Psoas muscle (tissue), 8 donors: ENCODE results near the gene TMEM9. TPM values are rescaled to one million over a fixed set of nuclear protein-coding genes. Genes with fewer than 3 reads are reported as not detected.
A peak's percentile ranks its signal among the peaks of the same experiment; 100 is the strongest.

ENCODE experiments used
- ATAC-seq, 4 donors: fragments of 200-7000 bp; cut with Tn5 transposase; one replicate each; pipeline ENCODE4 v1.9.1; 2020; ENCODE audit warnings: moderate library complexity in 3 of 4, mild to moderate bottlenecking in 2 of 4
- DNase-seq, 2 donors: peaks; one replicate each; pipeline ENCODE4 v3.0.0-alpha.2; 2020
- H3K27ac ChIP-seq: fragments of 200-600 bp; one replicate; pipeline ENCODE4 v1.8.0; 2022
- H3K27me3 ChIP-seq, 3 donors: fragments of 200-600 bp in 1 of 3; one replicate each; pipeline versions ENCODE4 v1.6.1 to v1.8.0; 2013 to 2022; ENCODE audit warnings: low read length in 2 of 3, mild to moderate bottlenecking in 2 of 3, moderate library complexity in 1 of 3; ENCODE audit not compliant: insufficient read depth in 3 of 3
- H3K36me3 ChIP-seq, 2 donors: fragments of 200-600 bp in 1 of 2; one replicate each; pipeline versions ENCODE4 v1.6.1 to v1.8.0; 2013 to 2022; ENCODE audit warnings: low read depth in 1 of 2, mild to moderate bottlenecking in 1 of 2, moderate library complexity in 1 of 2; ENCODE audit not compliant: insufficient read depth in 1 of 2
- H3K4me1 ChIP-seq: fragments of 200-600 bp; one replicate; pipeline ENCODE4 v1.8.0; 2022
- H3K4me3 ChIP-seq: fragments of 200-600 bp; one replicate; pipeline ENCODE4 v1.8.0; 2022; ENCODE audit warnings: mild to moderate bottlenecking
- H3K9me3 ChIP-seq: fragments of 200-600 bp; one replicate; pipeline ENCODE4 v1.8.0; 2022
- WGBS, 3 donors: extraction: QIAGEN DNeasy Blood & Tissue Kit; methylation state at CpG; one replicate each; pipeline versions ENCODE4 v1.1.6 to v1.1.7; 2013; 5-methylcytosine and 5-hydroxymethylcytosine counted together
- intact Hi-C, 2 donors: fragments of 100-400 bp; cut with DNase I; formaldehyde crosslinking; loops; one replicate each; pipeline versions ENCODE4 v1.11.0 to v1.14.2; 2022
- polyA plus RNA-seq, 3 donors: library from polyadenylated mRNA; stranded (reverse); fragments of 200-250 nt; gene quantifications; one replicate each; pipeline ENCODE4 v1.2.3, GENCODE V29; 2013
- total RNA-seq, 4 donors: library from RNA; stranded (reverse); fragmentation: NEBNext Ultra II Directional in 2 of 4; extraction: Animal tissue kit (Norgen Biotek cat#: 25700) in 2 of 4; gene quantifications; one replicate each; pipeline versions ENCODE4 v1.2.1 to v1.2.4, GENCODE V29; 2021 to 2023
- TF ChIP-seq, protein P1 (sequence below): fragments of 200-600 bp; IDR thresholded peaks from one replicate; pipeline ENCODE4 v1.8.0; 2022; ENCODE audit warnings: antibody characterized with exemption
- donor health status: healthy with polysubstance abuse.
- donor health status: DM: no; HTN: no; CAD: no; lungs with moderate emphysema.
- donor health status: Bipolar disorder and iron deficiency.
- donor health status: healthy.
- donor health status: DM: yes; HTN: yes; CAD: no.
- donor health status: DM: no; HTN: no; CAD: no.
- donor health status: DM: no; HTN: no; CAD: no.
- donor health status: DM: yes; HTN: yes; CAD: no.

The TMEM9 gene
- total and polyA plus RNA-seq, 7 donors, result 7.2 to 46.3 (median 23.4) TPM

DNA sequence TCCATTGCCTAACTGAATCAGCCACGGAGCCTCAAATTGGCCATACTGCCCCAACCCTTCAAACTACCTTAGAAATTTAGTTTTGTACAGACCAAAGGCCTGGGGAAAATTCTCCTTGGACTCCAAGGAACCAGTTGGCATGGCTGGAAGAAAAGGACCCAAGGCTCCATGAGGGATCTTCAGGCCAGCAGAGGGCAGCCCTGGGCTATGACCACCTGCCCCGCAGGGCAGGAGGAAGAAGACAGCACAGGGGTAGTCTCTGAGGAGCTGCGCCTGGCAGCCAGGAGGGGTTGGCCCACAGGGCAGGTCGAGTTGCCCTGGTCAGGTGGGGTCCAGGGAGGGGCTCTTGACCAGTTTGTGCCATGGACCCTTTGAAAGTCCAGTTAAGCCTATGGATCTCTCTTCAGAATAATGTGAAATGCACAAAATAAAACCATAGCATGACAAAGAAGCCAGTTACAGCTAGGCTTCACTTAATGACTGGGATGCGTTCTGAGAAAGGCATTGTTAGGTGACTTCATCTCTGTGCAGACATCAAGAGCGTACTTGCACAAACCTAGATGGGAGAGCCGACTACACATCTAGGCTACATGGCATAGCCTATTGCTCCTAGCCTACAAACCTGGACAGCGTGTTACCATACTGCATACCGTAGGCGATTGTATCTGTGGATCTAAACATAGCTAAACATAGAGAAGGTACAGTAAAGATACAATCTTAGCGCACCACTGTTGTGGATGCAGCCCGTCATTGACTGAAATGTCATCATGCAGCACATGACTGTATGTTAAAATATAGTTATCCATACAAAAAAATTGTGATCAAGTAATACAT, 68.2 kb downstream of the TMEM9 start:
- WGBS, 3 donors, result 54 to 73% (median 62%) methylated on average over 12 of the region's 12 CpGs
- peaks cover 0 to 86% of the 10 kb centered on the region in 2 donors for H3K36me3 ChIP-seq
- no peaks in the 10 kb centered on the region for H3K27me3 ChIP-seq
- H3K9me3 ChIP-seq, result no peaks in the 10 kb centered on the region
- intact Hi-C loops, result loop anchor here (1.0 to 2.0 kb wide), 2 partner anchors 27 to 28 kb away; partner anchors contain the start of gene CACNA1S (in 1 of the 2)
- TF ChIP-seq, protein P1, sequence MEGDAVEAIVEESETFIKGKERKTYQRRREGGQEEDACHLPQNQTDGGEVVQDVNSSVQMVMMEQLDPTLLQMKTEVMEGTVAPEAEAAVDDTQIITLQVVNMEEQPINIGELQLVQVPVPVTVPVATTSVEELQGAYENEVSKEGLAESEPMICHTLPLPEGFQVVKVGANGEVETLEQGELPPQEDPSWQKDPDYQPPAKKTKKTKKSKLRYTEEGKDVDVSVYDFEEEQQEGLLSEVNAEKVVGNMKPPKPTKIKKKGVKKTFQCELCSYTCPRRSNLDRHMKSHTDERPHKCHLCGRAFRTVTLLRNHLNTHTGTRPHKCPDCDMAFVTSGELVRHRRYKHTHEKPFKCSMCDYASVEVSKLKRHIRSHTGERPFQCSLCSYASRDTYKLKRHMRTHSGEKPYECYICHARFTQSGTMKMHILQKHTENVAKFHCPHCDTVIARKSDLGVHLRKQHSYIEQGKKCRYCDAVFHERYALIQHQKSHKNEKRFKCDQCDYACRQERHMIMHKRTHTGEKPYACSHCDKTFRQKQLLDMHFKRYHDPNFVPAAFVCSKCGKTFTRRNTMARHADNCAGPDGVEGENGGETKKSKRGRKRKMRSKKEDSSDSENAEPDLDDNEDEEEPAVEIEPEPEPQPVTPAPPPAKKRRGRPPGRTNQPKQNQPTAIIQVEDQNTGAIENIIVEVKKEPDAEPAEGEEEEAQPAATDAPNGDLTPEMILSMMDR, result peak; percentile 73
- peak overlapping the region; percentile 54 for H3K27ac ChIP-seq
- H3K4me1 ChIP-seq, result peaks cover 26% of the 10 kb centered on the region
- H3K4me3 ChIP-seq, result no peak overlapping the region
- DNase-seq, result peak; percentile 71 to 88
- peak; percentile 89 to 96 (median 92) for ATAC-seq

Other genes with a start within 250 kb of the TMEM9 start
- gene KIF21B, start 130.8 kb downstream of the TMEM9 start, total RNA-seq, result under 1 TPM; 0.20 to 0.81 (median 0.41) TPM
- gene KIF21B, start 130.8 kb downstream of the TMEM9 start, polyA plus RNA-seq, result under 1 TPM; 0.04 to 0.10 (median 0.10) TPM
- gene CACNA1S, start 42.0 kb downstream of the TMEM9 start, total RNA-seq, result 100 to 1,000 TPM in 2 of 4 donors, 10 to 100 TPM in 2; 56.3 to 269 (median 158) TPM
- 10 to 100 TPM; 11.9 to 48.1 (median 25.5) TPM for gene CACNA1S, start 42.0 kb downstream of the TMEM9 start, polyA plus RNA-seq
- under 1 TPM in 2 of 4 donors, not detected in 2; 0.26 to 0.30 TPM for gene ASCL5, start 27.3 kb downstream of the TMEM9 start, total RNA-seq
- gene ASCL5, start 27.3 kb downstream of the TMEM9 start, polyA plus RNA-seq, result not detected
- gene IGFN1, start 36.4 kb upstream of the TMEM9 start, total RNA-seq, result 100 to 1,000 TPM in 3 of 4 donors, 10 to 100 TPM in 1; 29.3 to 442 (median 247) TPM
- gene IGFN1, start 36.4 kb upstream of the TMEM9 start, polyA plus RNA-seq, result 10 to 100 TPM in 2 of 3 donors, 1 to 10 TPM in 1; 2.7 to 33.1 (median 22.0) TPM
- gene PKP1, start 129.0 kb upstream of the TMEM9 start, total RNA-seq, result 1 to 10 TPM; 1.2 to 6.7 (median 3.3) TPM
- 1 to 10 TPM in 2 of 3 donors, under 1 TPM in 1; 0.32 to 2.7 (median 2.4) TPM for gene PKP1, start 129.0 kb upstream of the TMEM9 start, polyA plus RNA-seq
- 10 to 100 TPM in 1 of 4 donors, 1 to 10 TPM in 3; 4.3 to 26.6 (median 6.1) TPM for gene TNNT2, start 223.2 kb upstream of the TMEM9 start, total RNA-seq
- gene TNNT2, start 223.2 kb upstream of the TMEM9 start, polyA plus RNA-seq, result 1 to 10 TPM in 2 of 3 donors, under 1 TPM in 1; 0.52 to 5.9 (median 4.3) TPM
- gene LAD1, start 244.8 kb upstream of the TMEM9 start, total RNA-seq, result 10 to 100 TPM in 2 of 4 donors, 1 to 10 TPM in 1, under 1 TPM in 1; 0.92 to 17.7 (median 6.0) TPM
- gene LAD1, start 244.8 kb upstream of the TMEM9 start, polyA plus RNA-seq, result 1 to 10 TPM in 2 of 3 donors, under 1 TPM in 1; 0.23 to 7.4 (median 5.4) TPM